GM19239 (cell line): ENCODE measurements around the gene GPR78.

Experiments used
- DNase-seq: peaks from one replicate; pipeline ENCODE4 v3.0.0; 2011; ENCODE audit warnings: low spot score; ENCODE audit not compliant: insufficient read length
- FAIRE-seq: peaks from 2 replicates; lab custom pipeline; 2011; peaks lifted over from hg19 to GRCh38; lab: Jason Lieb, UNC

The GPR78 gene

GRCh38 chr4:8544741-8545438, 35.3 kb upstream of the GPR78 start:
- FAIRE-seq (no peak), DNase-seq (no peak)

GRCh38 chr4:8545439-8545765, 34.8 kb upstream of the GPR78 start:
- FAIRE-seq (no peak), DNase-seq (no peak)

- DNase-seq (no peak), FAIRE-seq (no peak)
Measured at GRCh38 chr4:8546766-8547107, 33.5 kb upstream of the GPR78 start.

GRCh38 chr4:8547108-8547911, 32.9 kb upstream of the GPR78 start:
- DNase-seq, result peak; percentile 28
- no peak for FAIRE-seq

- no peak for DNase-seq
- no peak for FAIRE-seq
Measured at GRCh38 chr4:8547912-8548730, 32.1 kb upstream of the GPR78 start.

- DNase-seq (no peak), FAIRE-seq (no peak)
Measured at GRCh38 chr4:8548731-8549351, 31.4 kb upstream of the GPR78 start.

GRCh38 chr4:8549352-8549931, 30.8 kb upstream of the GPR78 start:
- FAIRE-seq (no peak), DNase-seq (no peak)

- DNase-seq (no peak), FAIRE-seq (no peak)
Measured at GRCh38 chr4:8550691-8551090, 29.5 kb upstream of the GPR78 start.

GRCh38 chr4:8552024-8552423, 28.2 kb upstream of the GPR78 start:
- no peak for FAIRE-seq
- DNase-seq, result no peak

- FAIRE-seq (no peak), DNase-seq (no peak)
Measured at GRCh38 chr4:8552581-8553205, 27.5 kb upstream of the GPR78 start.

GRCh38 chr4:8553216-8553615, 27.0 kb upstream of the GPR78 start:
- no peak for DNase-seq
- FAIRE-seq, result no peak

- no peak for FAIRE-seq
- DNase-seq, result no peak
Measured at GRCh38 chr4:8553991-8554405, 26.2 kb upstream of the GPR78 start.

GRCh38 chr4:8554555-8555100, 25.6 kb upstream of the GPR78 start:
- DNase-seq, result no peak
- FAIRE-seq, result no peak

- no peak for DNase-seq
- no peak for FAIRE-seq
Measured at GRCh38 chr4:8555716-8556115, 24.5 kb upstream of the GPR78 start.

- FAIRE-seq (no peak), DNase-seq (no peak)
Measured at GRCh38 chr4:8556341-8557150, 23.6 kb upstream of the GPR78 start.

- FAIRE-seq, result no peak
Measured at GRCh38 chr4:8557151-8558076, 22.8 kb upstream of the GPR78 start.

GRCh38 chr4:8558080-8558960, 21.9 kb upstream of the GPR78 start:
- DNase-seq (no peak), FAIRE-seq (no peak)

More at GRCh38 chr4:8557151-8558076, 22.8 kb upstream of the GPR78 start:
- no peak for DNase-seq
